Lower lobe of right lung (tissue), 2 donors: Measurements from ENCODE around the gene CD58. TPM values are rescaled to one million over a fixed set of nuclear protein-coding genes. Genes with fewer than 3 reads are reported as not detected.

Experiments
- ATAC-seq, 2 donors: fragments of 200-7000 bp; cut with Tn5 transposase; one replicate each; pipeline ENCODE4 v1.9.1; 2020 to 2022; ENCODE audit warnings: mild to moderate bottlenecking in 2 of 2, moderate library complexity in 2 of 2
- DNase-seq: peaks from one replicate; pipeline ENCODE4 v3.0.0-alpha.2; 2020
- H3K27ac ChIP-seq: fragments of 200-600 bp; one replicate; pipeline ENCODE4 v1.8.0; 2022
- H3K27me3 ChIP-seq: fragments of 200-600 bp; one replicate; pipeline ENCODE4 v1.8.0; 2022; ENCODE audit warnings: low read depth
- H3K36me3 ChIP-seq: fragments of 200-600 bp; one replicate; pipeline ENCODE4 v1.8.0; 2022; ENCODE audit warnings: mild to moderate bottlenecking
- H3K4me1 ChIP-seq: fragments of 200-600 bp; one replicate; pipeline ENCODE4 v1.8.0; 2022
- H3K4me3 ChIP-seq: fragments of 200-600 bp; one replicate; pipeline ENCODE4 v1.8.0; 2022; ENCODE audit warnings: mild to moderate bottlenecking
- H3K9me3 ChIP-seq: fragments of 200-600 bp; one replicate; pipeline ENCODE4 v1.8.0; 2022
- CTCF ChIP-seq: fragments of 200-600 bp; IDR thresholded peaks from one replicate; pipeline ENCODE4 v1.8.0; 2022; ENCODE audit warnings: antibody characterized with exemption, mild to moderate bottlenecking
- intact Hi-C: fragments of 100-400 bp; cut with DNase I; formaldehyde crosslinking; loops from one replicate; pipeline ENCODE4 v1.11.0; 2022
- total RNA-seq: library from RNA; stranded (reverse); fragmentation: NEBNext Ultra II Directional; extraction: Animal tissue kit (Norgen Biotek cat#: 25700); gene quantifications from one replicate; pipeline ENCODE4 v1.2.1, GENCODE V29; 2021
- donor health status: DM: no; HTN: yes; CAD: no; lungs with severe emphysema.

Gene CD58
- total RNA-seq, 1 donor from 2014 or later = 39.5 TPM

DNA sequence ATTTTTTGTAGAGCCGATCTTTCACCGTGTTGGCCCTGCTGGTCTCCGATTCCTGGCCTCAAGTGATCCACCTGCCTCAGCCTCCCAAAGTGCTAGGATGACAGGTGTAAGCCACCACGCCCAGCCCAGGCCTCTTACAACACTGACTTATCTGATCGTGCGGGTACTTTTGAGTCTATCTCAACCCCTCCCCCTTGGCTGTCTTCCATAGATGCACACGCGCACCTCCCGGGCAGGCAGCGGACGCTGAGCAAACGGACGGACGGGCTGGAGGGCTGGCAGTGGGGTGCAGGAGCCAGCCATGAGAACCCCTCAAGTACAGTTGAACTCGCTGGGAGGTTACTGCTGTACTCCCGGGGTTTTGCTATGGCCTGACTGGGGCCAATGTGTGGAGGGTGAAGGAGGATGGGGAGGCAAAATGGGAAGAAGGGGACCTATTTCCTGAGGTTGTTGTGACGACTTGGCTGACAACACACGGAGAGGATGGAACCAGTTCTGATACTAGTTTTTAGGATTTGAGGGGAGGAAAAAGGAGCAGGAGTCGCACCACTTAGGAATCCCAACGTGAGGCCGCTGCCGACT lies 959 bp downstream of the CD58 start:
- Histone ChIP-seq H3K36me3 (no peaks in the 10 kb centered on the region), H3K4me3 (peak overlapping the region; percentile 80), H3K27ac (peak overlapping the region; percentile 99), H3K9me3 (no peaks in the 10 kb centered on the region), H3K27me3 (no peaks in the 10 kb centered on the region), H3K4me1 (peaks cover 53% of the 10 kb centered on the region)
- DNase-seq (peak; percentile 73), ATAC-seq (peak; percentile 31 to 33)
- no peak for TF ChIP-seq CTCF
- intact Hi-C loops = no loop called here

DNA sequence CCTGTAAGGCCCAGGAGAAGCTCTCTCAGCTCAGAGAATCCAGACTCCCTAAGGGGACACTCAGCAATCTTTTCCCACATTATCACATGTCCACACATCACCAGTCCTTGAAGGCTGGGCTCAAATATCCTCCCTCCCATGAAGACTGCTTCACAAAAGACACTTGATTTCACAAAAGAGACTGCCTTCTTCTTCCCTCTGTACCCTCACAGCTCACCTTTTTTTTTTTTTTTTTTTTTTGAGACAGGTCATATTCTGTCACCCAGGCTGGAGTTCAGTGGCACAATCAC lies 1.5 kb downstream of the CD58 start:
- intact Hi-C loops = no loop called here
- Histone ChIP-seq H3K36me3 (no peaks in the 10 kb centered on the region), H3K9me3 (no peaks in the 10 kb centered on the region), H3K27me3 (no peaks in the 10 kb centered on the region), H3K4me3 (peak overlapping the region; percentile 80), H3K27ac (no peak overlapping the region), H3K4me1 (peaks cover 48% of the 10 kb centered on the region)
- DNase-seq (no peak), ATAC-seq (no peak)
- no peak for TF ChIP-seq CTCF

DNA sequence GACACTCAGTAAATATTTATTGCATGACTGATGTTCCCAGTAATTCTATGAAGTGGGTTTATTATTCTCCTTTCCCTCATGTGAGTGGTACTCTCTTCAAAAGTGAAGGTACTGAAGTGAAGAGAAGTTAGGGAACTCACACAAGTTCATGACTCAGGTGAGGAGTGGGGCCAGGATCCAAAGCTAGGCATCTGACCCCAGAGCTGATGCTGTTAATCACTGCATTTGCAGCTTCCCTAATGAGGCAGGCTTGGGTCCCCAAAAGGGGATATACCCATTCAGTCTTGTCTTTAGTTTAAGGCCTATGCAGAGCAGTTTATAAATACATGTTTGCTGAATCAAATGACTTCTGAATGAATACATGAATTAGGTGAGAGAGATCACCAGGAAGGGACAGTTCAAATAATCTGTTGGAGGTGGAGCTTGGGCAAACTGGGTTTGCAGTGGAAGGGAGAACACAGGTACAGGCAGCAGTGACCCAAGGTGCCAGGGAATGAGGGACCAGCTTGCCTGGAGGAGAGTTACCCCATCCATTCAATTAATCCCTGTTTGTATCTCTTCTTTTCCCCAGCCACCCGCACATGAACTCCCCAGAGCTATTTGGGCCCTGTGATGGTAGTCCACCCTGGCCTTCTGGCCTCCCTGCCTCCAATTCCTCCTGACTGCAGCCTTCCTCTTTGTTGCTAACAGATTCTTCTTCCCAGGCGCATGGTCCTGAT lies 2.0 kb downstream of the CD58 start:
- no peak for DNase-seq
- H3K27me3 ChIP-seq = no peaks in the 10 kb centered on the region
- peak overlapping the region; percentile 80 for H3K4me3 ChIP-seq
- intact Hi-C loops = no loop called here
- no peak overlapping the region for H3K27ac ChIP-seq
- H3K4me1 ChIP-seq = peaks cover 45% of the 10 kb centered on the region
- TF ChIP-seq CTCF = no peak
- H3K9me3 ChIP-seq = no peaks in the 10 kb centered on the region
- no peaks in the 10 kb centered on the region for H3K36me3 ChIP-seq
- no peak for ATAC-seq

DNA sequence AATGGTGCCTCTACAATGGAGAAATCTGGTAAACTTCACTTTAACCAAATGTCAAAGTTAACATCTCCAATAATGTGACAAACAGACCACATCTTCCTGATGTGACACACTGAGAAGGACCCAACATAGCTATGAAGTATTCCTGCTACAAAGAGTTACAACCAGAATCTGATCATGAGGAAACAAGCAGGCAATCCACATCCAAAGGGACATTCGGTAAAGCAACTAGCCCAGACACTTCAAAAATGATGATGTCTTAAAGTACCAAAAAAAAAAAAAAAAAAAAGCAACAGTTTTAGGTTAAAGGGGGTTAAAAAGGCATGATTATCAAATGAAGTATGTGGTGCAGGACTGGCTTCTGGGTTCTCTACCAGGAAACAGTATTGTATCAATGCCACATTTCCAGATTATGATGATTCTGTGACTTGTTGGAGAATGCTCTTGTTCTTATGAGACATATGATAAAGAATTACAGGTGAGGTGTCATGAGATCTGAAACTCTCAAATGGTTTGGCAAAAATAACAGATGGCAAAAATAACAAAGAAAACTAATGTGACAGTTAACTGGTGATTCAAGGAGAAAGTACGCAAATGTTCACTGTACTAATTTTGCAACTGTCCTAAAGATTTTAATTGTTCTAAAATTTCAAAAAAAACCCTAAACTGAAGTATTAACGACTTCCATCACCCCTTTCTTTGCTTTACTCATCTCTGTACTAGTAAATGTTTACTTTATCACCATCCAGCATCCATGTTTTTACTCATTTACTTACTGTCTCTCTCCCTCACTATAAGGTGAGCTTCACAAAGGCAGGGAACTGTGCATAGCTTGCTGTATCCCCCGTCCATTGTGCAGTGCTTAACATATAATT lies 2.8 kb downstream of the CD58 start:
- no peak for TF ChIP-seq CTCF
- intact Hi-C loops = no loop called here
- Histone ChIP-seq H3K27me3 (no peaks in the 10 kb centered on the region), H3K9me3 (no peaks in the 10 kb centered on the region), H3K4me1 (peaks cover 45% of the 10 kb centered on the region), H3K4me3 (no peak overlapping the region), H3K36me3 (no peaks in the 10 kb centered on the region), H3K27ac (no peak overlapping the region)
- DNase-seq (no peak), ATAC-seq (no peak)

- Histone ChIP-seq H3K4me1 (peaks cover 38% of the 10 kb centered on the region), H3K36me3 (no peaks in the 10 kb centered on the region), H3K4me3 (no peak overlapping the region), H3K9me3 (no peaks in the 10 kb centered on the region), H3K27ac (no peak overlapping the region), H3K27me3 (no peaks in the 10 kb centered on the region)
- DNase-seq (no peak), ATAC-seq (no peak)
- TF ChIP-seq CTCF = no peak
- intact Hi-C loops = no loop called here
These were observed 5.6 kb downstream of the CD58 start for GRCh38 chr1:116565222-116565621.
